HEK293 (cell line): ENCODE measurements around the gene ZG16.

Source experiments
- MYNN ChIP-seq: fragments of 450-650 bp; formaldehyde crosslinking; IDR thresholded peaks from 2 replicates; pipeline ENCODE4 v1.5.1; 2016; ENCODE audit warnings: missing biosample characterization, missing genetic modification characterization, borderline replicate concordance
- OVOL3 ChIP-seq: fragments of 450-650 bp; formaldehyde crosslinking; IDR thresholded peaks from 2 replicates; pipeline ENCODE4 v1.5.1; 2016; ENCODE audit warnings: missing biosample characterization, missing genetic modification characterization
- SP2 ChIP-seq: fragments of 450-650 bp; formaldehyde crosslinking; IDR thresholded peaks from 2 replicates; pipeline ENCODE4 v1.5.1; 2016; ENCODE audit warnings: missing biosample characterization, missing genetic modification characterization
- ZNF121 ChIP-seq: fragments of 450-650 bp; formaldehyde crosslinking; IDR thresholded peaks from 2 replicates; pipeline ENCODE4 v1.5.1; 2016; ENCODE audit warnings: missing biosample characterization, missing genetic modification characterization
- ZNF274 ChIP-seq, 2 experiments: fragments of 200-500 bp in 1 of 2; fragments of 450-650 bp in 1 of 2; sonication (Bioruptor generic) in 1 of 2; formaldehyde crosslinking in 1 of 2; IDR thresholded peaks; 2 replicates each; pipeline versions ENCODE4 v1.5.1 to v1.6.1; 2014 to 2016; ENCODE audit warnings: borderline replicate concordance in 1 of 2, inconsistent platforms in 1 of 2, low read length in 1 of 2, missing biosample characterization in 1 of 2, missing genetic modification characterization in 1 of 2
- ZNF76 ChIP-seq: fragments of 450-650 bp; formaldehyde crosslinking; IDR thresholded peaks from 2 replicates; pipeline ENCODE4; 2016; ENCODE audit warnings: low read depth, missing biosample characterization, missing genetic modification characterization, borderline replicate concordance
- ZSCAN23 ChIP-seq: fragments of 450-650 bp; formaldehyde crosslinking; IDR thresholded peaks from 2 replicates; pipeline ENCODE4 v1.5.1; 2016; ENCODE audit warnings: missing biosample characterization, missing genetic modification characterization
- TF ChIP-seq, protein P1 (sequence below): fragments of 450-650 bp; formaldehyde crosslinking; IDR thresholded peaks from 2 replicates; pipeline ENCODE4 v1.5.1; 2016; ENCODE audit warnings: missing biosample characterization, missing genetic modification characterization
- TF ChIP-seq, protein P2 (sequence below): fragments of 450-650 bp; formaldehyde crosslinking; IDR thresholded peaks from 2 replicates; pipeline ENCODE4 v1.5.1; 2016; ENCODE audit warnings: missing biosample characterization, missing genetic modification characterization, low read depth
- TF ChIP-seq, protein P3 (sequence below): fragments of 450-650 bp; formaldehyde crosslinking; IDR thresholded peaks from 2 replicates; pipeline ENCODE4 v1.5.1; 2017; ENCODE audit warnings: missing biosample characterization, missing genetic modification characterization
- TF ChIP-seq, protein P4 (sequence below): fragments of 450-650 bp; IDR thresholded peaks from 2 replicates; pipeline ENCODE4 v1.5.1; 2018; ENCODE audit warnings: missing biosample characterization, mild to moderate bottlenecking, missing genetic modification characterization

DNA sequence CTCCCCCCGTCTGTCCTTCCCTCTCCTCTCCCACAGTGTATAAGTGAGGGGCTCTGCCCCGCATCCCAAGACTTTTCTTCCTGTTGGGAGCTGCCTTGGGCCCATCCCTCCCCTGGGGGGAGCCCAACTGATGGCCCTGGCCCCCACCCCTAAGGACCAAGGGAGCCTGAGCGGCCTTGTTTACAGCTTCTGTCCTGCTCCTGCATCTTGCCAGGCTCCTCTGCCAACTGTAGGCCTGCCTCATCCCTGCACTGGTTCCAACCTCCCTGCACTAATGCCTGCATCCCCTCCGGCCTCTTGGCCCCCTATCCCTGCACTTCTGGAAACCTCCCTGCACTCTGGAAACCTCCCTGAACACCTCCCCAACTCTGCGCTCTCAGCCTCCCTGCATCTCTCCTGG is 36.5 kb downstream of the ZG16 start:
- TF ChIP-seq, protein P1, sequence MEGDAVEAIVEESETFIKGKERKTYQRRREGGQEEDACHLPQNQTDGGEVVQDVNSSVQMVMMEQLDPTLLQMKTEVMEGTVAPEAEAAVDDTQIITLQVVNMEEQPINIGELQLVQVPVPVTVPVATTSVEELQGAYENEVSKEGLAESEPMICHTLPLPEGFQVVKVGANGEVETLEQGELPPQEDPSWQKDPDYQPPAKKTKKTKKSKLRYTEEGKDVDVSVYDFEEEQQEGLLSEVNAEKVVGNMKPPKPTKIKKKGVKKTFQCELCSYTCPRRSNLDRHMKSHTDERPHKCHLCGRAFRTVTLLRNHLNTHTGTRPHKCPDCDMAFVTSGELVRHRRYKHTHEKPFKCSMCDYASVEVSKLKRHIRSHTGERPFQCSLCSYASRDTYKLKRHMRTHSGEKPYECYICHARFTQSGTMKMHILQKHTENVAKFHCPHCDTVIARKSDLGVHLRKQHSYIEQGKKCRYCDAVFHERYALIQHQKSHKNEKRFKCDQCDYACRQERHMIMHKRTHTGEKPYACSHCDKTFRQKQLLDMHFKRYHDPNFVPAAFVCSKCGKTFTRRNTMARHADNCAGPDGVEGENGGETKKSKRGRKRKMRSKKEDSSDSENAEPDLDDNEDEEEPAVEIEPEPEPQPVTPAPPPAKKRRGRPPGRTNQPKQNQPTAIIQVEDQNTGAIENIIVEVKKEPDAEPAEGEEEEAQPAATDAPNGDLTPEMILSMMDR (tag by site-specific recombination): no peak
- TF ChIP-seq SP2 (tag by site-specific recombination) (no peak), OVOL3 (tag by site-specific recombination) (no peak), ZNF121 (tag by site-specific recombination) (no peak), ZSCAN23 (tag by site-specific recombination) (no peak), ZNF274 (IDR thresholded peaks at IDR 0.05; ENCODE audit: low read length) (no peak), ZNF274 (tag by site-specific recombination; IDR thresholded peaks at IDR 0.05; ENCODE audit: borderline replicate concordance) (no peak), MYNN (tag by site-specific recombination) (no peak), ZNF76 (tag by site-specific recombination) (no peak)
- TF ChIP-seq, protein P2, sequence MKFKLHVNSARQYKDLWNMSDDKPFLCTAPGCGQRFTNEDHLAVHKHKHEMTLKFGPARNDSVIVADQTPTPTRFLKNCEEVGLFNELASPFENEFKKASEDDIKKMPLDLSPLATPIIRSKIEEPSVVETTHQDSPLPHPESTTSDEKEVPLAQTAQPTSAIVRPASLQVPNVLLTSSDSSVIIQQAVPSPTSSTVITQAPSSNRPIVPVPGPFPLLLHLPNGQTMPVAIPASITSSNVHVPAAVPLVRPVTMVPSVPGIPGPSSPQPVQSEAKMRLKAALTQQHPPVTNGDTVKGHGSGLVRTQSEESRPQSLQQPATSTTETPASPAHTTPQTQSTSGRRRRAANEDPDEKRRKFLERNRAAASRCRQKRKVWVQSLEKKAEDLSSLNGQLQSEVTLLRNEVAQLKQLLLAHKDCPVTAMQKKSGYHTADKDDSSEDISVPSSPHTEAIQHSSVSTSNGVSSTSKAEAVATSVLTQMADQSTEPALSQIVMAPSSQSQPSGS (tag by site-specific recombination): no peak
- TF ChIP-seq, protein P3, sequence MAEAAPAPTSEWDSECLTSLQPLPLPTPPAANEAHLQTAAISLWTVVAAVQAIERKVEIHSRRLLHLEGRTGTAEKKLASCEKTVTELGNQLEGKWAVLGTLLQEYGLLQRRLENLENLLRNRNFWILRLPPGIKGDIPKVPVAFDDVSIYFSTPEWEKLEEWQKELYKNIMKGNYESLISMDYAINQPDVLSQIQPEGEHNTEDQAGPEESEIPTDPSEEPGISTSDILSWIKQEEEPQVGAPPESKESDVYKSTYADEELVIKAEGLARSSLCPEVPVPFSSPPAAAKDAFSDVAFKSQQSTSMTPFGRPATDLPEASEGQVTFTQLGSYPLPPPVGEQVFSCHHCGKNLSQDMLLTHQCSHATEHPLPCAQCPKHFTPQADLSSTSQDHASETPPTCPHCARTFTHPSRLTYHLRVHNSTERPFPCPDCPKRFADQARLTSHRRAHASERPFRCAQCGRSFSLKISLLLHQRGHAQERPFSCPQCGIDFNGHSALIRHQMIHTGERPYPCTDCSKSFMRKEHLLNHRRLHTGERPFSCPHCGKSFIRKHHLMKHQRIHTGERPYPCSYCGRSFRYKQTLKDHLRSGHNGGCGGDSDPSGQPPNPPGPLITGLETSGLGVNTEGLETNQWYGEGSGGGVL (tag by site-specific recombination): no peak
- TF ChIP-seq, protein P4, sequence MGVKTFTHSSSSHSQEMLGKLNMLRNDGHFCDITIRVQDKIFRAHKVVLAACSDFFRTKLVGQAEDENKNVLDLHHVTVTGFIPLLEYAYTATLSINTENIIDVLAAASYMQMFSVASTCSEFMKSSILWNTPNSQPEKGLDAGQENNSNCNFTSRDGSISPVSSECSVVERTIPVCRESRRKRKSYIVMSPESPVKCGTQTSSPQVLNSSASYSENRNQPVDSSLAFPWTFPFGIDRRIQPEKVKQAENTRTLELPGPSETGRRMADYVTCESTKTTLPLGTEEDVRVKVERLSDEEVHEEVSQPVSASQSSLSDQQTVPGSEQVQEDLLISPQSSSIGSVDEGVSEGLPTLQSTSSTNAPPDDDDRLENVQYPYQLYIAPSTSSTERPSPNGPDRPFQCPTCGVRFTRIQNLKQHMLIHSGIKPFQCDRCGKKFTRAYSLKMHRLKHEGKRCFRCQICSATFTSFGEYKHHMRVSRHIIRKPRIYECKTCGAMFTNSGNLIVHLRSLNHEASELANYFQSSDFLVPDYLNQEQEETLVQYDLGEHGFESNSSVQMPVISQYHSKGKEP (tag by site-specific recombination): no peak
